Astrocyte of the spinal cord (primary cell): ENCODE measurements around the gene CCL7.

Experiments used
- DNase-seq: peaks from one replicate; pipeline ENCODE4 v3.0.0; 2011; ENCODE audit warnings: low read depth, low spot score
- H3K4me3 ChIP-seq: 2 replicates; pipeline ENCODE4 v1.5.1; 2011; ENCODE audit warnings: low read depth, mild to moderate bottlenecking, low read length, moderate library complexity
- CTCF ChIP-seq: IDR thresholded peaks from 2 replicates; pipeline ENCODE4 v1.5.1; 2012; ENCODE audit warnings: low read depth, mild to moderate bottlenecking, low read length, inconsistent platforms
- in situ Hi-C: cut with HindIII; loops from 2 replicates; pipeline ENCODE4 v1.10.0; 2017; ENCODE audit warnings: low sequenced_read_pairs

Gene CCL7

GRCh38 chr17:34269969-34270368 is at the start of gene CCL7:
Gene CCL7, plus strand, starts transcription at chr17:34270221. Its CDS starts 70 bp downstream, at chr17:34270291.
- TF ChIP-seq CTCF: no peak
- no peak for DNase-seq
- H3K4me3 ChIP-seq: no peak within 1 kb of the TSS
- in situ Hi-C loops: no loop called here

GRCh38 chr17:34220752-34221395 is 49.1 kb upstream of the CCL7 start:
- TF ChIP-seq CTCF: no peak
- in situ Hi-C loops: no loop called here
- DNase-seq: no peak
- no peak overlapping the region for H3K4me3 ChIP-seq

- no peak for TF ChIP-seq CTCF
- in situ Hi-C loops: no loop called here
- H3K4me3 ChIP-seq: no peak overlapping the region
- no peak for DNase-seq
These were observed 48.6 kb upstream of the CCL7 start for GRCh38 chr17:34221411-34221810.

- no peak for TF ChIP-seq CTCF
- DNase-seq: no peak
- no peak overlapping the region for H3K4me3 ChIP-seq
- in situ Hi-C loops: no loop called here
These were observed 47.1 kb upstream of the CCL7 start for GRCh38 chr17:34222722-34223497.

- in situ Hi-C loops: no loop called here
- TF ChIP-seq CTCF: no peak
- DNase-seq: no peak
- no peak overlapping the region for H3K4me3 ChIP-seq
These were observed 45.0 kb upstream of the CCL7 start for GRCh38 chr17:34225046-34225445.

- no peak for DNase-seq
- TF ChIP-seq CTCF: no peak
- no peak overlapping the region for H3K4me3 ChIP-seq
- in situ Hi-C loops: no loop called here
These were observed 43.8 kb upstream of the CCL7 start for GRCh38 chr17:34226011-34226743.
